GM10266 (cell line): ENCODE measurements around the gene LRRN2.

Experiments used
- DNase-seq: peaks from one replicate; pipeline ENCODE4 v3.0.0; 2012; ENCODE audit errors: extremely low spot score
- CTCF ChIP-seq: IDR thresholded peaks from 2 replicates; pipeline ENCODE4 v1.5.1; 2012; ENCODE audit warnings: mild to moderate bottlenecking, low read depth; ENCODE audit not compliant: control insufficient read depth, insufficient read depth; ENCODE audit errors: missing control alignments

Gene LRRN2

GRCh38 chr1:204678721-204679475 lies 6.6 kb downstream of the LRRN2 start:
- TF ChIP-seq CTCF, result no peak
- DNase-seq, result no peak

GRCh38 chr1:204677864-204678263 lies 7.7 kb downstream of the LRRN2 start:
- TF ChIP-seq CTCF, result no peak
- DNase-seq, result no peak

GRCh38 chr1:204676043-204676442 lies 9.5 kb downstream of the LRRN2 start:
- no peak for TF ChIP-seq CTCF
- DNase-seq, result no peak

- DNase-seq, result no peak
- no peak for TF ChIP-seq CTCF
Observed at GRCh38 chr1:204673909-204674649, 11.5 kb downstream of the LRRN2 start.

- no peak for DNase-seq
- no peak for TF ChIP-seq CTCF
Observed at GRCh38 chr1:204673209-204673608, 12.3 kb downstream of the LRRN2 start.

- no peak for TF ChIP-seq CTCF
- no peak for DNase-seq
Observed at GRCh38 chr1:204672482-204673121, 12.9 kb downstream of the LRRN2 start.
